ENCODE results near the gene ASAP2.
"Not testable (repeated sequence)": the region's sequence is repeated elsewhere in the genome, so short reads cannot be mapped to it uniquely, and the experiment has no call there.

ASAP2 gene

DNA sequence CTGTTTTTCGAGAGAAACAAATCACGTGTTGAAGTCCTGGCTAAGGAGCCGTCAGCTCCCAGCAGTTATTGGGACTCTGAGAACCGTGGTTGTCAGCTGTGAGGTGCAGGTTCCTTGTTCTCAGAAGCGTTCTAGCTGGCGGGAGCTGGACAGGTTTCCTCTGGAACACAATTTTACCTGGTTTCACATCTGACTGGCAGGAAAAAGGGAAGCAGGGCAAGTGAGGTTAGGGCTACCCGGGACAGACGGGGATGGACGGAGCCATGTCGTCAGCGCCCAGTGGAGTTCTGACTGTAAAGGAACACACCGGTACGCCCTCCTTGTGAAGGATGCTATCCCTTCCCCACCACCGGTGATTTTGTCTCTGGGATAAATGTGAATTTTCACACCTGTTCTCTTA, 190.6 kb downstream of the ASAP2 start:
- Histone ChIP-seq H3K4me2 (ENCODE audit: insufficient read depth, low read length) (no peak overlapping the region), H3K9me3 (ENCODE audit: insufficient read depth, low read length, severe bottlenecking) (no peaks in the 10 kb centered on the region), H4K20me1 (ENCODE audit: insufficient read depth, low read length) (no peaks in the 10 kb centered on the region), H3K4me3 (ENCODE audit: low read depth in 1 of 2, low read length in 2 of 2) (no peak overlapping the region), H3K36me3 (ENCODE audit: insufficient read depth, low read length) (peaks cover 26% of the 10 kb centered on the region), H3K27me3 (ENCODE audit: insufficient read depth, low read length, poor library complexity) (no peaks in the 10 kb centered on the region), H3K27ac (ENCODE audit: low read length) (no peak overlapping the region), H3K9ac (ENCODE audit: low read depth, low read length) (no peak overlapping the region), H3K79me2 (ENCODE audit: insufficient read depth, low read length) (no peaks in the 10 kb centered on the region), H2AFZ (ENCODE audit: low read depth, low read length) (no peak overlapping the region), H3K4me1 (ENCODE audit: insufficient read depth, low read length) (no peaks in the 10 kb centered on the region)
- ATAC-seq (ENCODE audit: insufficient read depth, low read depth), result no peak
- TF ChIP-seq EZH2 (IDR thresholded peaks at IDR 0.05; ENCODE audit: borderline replicate concordance, low read depth, low read length, severe bottlenecking) (no peak), CTCF (IDR thresholded peaks at IDR 0.05; ENCODE audit: borderline replicate concordance, extremely low read depth, low read length, poor library complexity, severe bottlenecking) (no peak)
- no peak for DNase-seq

- not testable (repeated sequence) for H3K27me3 ChIP-seq (ENCODE audit: insufficient read depth, low read length, poor library complexity); H3K4me3 ChIP-seq (ENCODE audit: low read depth in 1 of 2, low read length in 2 of 2); H3K79me2 ChIP-seq (ENCODE audit: insufficient read depth, low read length); DNase-seq; H3K9me3 ChIP-seq (ENCODE audit: insufficient read depth, low read length, severe bottlenecking); ATAC-seq (ENCODE audit: insufficient read depth, low read depth); H3K4me2 ChIP-seq (ENCODE audit: insufficient read depth, low read length); H3K9ac ChIP-seq (ENCODE audit: low read depth, low read length); H3K4me1 ChIP-seq (ENCODE audit: insufficient read depth, low read length); H3K27ac ChIP-seq (ENCODE audit: low read length); H2AFZ ChIP-seq (ENCODE audit: low read depth, low read length); H4K20me1 ChIP-seq (ENCODE audit: insufficient read depth, low read length)
- H3K36me3 ChIP-seq (ENCODE audit: insufficient read depth, low read length), result peaks cover 30% of the 10 kb centered on the region
These were observed 191.6 kb downstream of the ASAP2 start for GRCh38 chr2:9398251-9398650.

GRCh38 chr2:9398881-9399780, 192.5 kb downstream of the ASAP2 start:
- H3K9me3 ChIP-seq (ENCODE audit: insufficient read depth, low read length, severe bottlenecking), result no peaks in the 10 kb centered on the region
- no peak overlapping the region for H2AFZ ChIP-seq (ENCODE audit: low read depth, low read length)
- no peak overlapping the region for H3K9ac ChIP-seq (ENCODE audit: low read depth, low read length)
- no peaks in the 10 kb centered on the region for H3K79me2 ChIP-seq (ENCODE audit: insufficient read depth, low read length)
- H3K27ac ChIP-seq (ENCODE audit: low read length), result no peak overlapping the region
- H3K36me3 ChIP-seq (ENCODE audit: insufficient read depth, low read length), result peaks cover 24% of the 10 kb centered on the region
- DNase-seq, result no peak
- ATAC-seq (ENCODE audit: insufficient read depth, low read depth), result no peak
- no peaks in the 10 kb centered on the region for H3K27me3 ChIP-seq (ENCODE audit: insufficient read depth, low read length, poor library complexity)
- H3K4me1 ChIP-seq (ENCODE audit: insufficient read depth, low read length), result no peaks in the 10 kb centered on the region
- H4K20me1 ChIP-seq (ENCODE audit: insufficient read depth, low read length), result no peaks in the 10 kb centered on the region
- TF ChIP-seq CTCF (IDR thresholded peaks at IDR 0.05; ENCODE audit: borderline replicate concordance, extremely low read depth, low read length, poor library complexity, severe bottlenecking) (no peak), EZH2 (IDR thresholded peaks at IDR 0.05; ENCODE audit: borderline replicate concordance, low read depth, low read length, severe bottlenecking) (no peak)
- no peak overlapping the region for H3K4me3 ChIP-seq (ENCODE audit: low read depth in 1 of 2, low read length in 2 of 2)
- no peak overlapping the region for H3K4me2 ChIP-seq (ENCODE audit: insufficient read depth, low read length)

DNA sequence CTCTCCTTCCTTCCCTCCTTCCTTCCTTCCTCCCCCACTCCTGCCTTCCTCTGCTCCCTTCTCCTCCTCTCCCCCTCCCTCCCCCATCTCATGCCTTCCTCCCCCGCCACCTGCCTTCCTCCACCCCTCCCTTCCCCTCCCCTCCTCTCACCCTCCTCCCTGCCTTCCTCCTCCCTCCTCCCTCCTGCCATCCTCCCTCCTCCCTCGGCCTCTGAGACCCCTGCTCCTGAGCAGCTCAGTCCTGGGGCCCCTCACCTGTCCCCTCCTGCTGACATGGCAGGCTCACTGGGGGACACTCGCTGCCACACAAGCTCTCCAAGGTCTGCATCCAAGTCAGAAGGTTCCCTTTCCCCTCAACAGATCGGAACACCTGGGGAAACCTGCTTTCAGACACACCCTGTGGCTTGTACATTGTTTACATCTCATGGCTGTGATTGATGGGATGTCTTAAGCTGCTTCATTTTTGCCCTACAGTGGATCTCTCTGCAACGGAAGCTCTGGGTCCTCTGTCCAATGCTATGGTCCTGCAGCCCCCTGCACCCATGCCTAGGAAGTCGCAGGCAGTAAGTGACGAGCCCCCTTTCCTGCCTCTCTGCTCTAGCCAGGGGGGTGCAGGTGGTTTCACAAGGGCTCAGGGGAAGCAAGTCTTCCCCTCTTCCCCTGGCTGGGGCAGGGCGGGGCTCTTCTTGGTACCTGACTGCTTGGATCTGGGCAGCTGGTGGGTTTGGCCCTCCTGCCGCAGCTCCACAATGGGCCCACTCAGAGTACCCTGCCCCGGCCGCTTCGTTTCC, 193.9 kb downstream of the ASAP2 start:
- Histone ChIP-seq H3K27ac (ENCODE audit: low read length) (no peak overlapping the region), H3K4me2 (ENCODE audit: insufficient read depth, low read length) (no peak overlapping the region), H4K20me1 (ENCODE audit: insufficient read depth, low read length) (no peaks in the 10 kb centered on the region), H3K36me3 (ENCODE audit: insufficient read depth, low read length) (peaks cover 16% of the 10 kb centered on the region), H2AFZ (ENCODE audit: low read depth, low read length) (no peak overlapping the region), H3K4me1 (ENCODE audit: insufficient read depth, low read length) (no peaks in the 10 kb centered on the region), H3K9ac (ENCODE audit: low read depth, low read length) (no peak overlapping the region), H3K79me2 (ENCODE audit: insufficient read depth, low read length) (no peaks in the 10 kb centered on the region), H3K4me3 (ENCODE audit: low read depth in 1 of 2, low read length in 2 of 2) (no peak overlapping the region), H3K9me3 (ENCODE audit: insufficient read depth, low read length, severe bottlenecking) (no peaks in the 10 kb centered on the region), H3K27me3 (ENCODE audit: insufficient read depth, low read length, poor library complexity) (no peaks in the 10 kb centered on the region)
- no peak for ATAC-seq (ENCODE audit: insufficient read depth, low read depth)
- TF ChIP-seq CTCF (IDR thresholded peaks at IDR 0.05; ENCODE audit: borderline replicate concordance, extremely low read depth, low read length, poor library complexity, severe bottlenecking), result no peak
- TF ChIP-seq EZH2 (IDR thresholded peaks at IDR 0.05; ENCODE audit: borderline replicate concordance, low read depth, low read length, severe bottlenecking), result no peak
- DNase-seq, result no peak
